Heart right ventricle (tissue), 16 donors: Measurements from ENCODE around the gene AUTS2. TPM values are rescaled to one million over a fixed set of nuclear protein-coding genes. Genes with fewer than 3 reads are reported as not detected.

ENCODE experiments used
- ATAC-seq, 8 donors: fragments of 200-7000 bp; cut with Tn5 transposase; one replicate each; pipeline ENCODE4 v1.9.1; 2020; ENCODE audit warnings: mild to moderate bottlenecking in 8 of 8, moderate library complexity in 8 of 8, moderate number of reproducible peaks in 1 of 8
- DNase-seq, 2 donors: peaks; one replicate each; pipeline ENCODE4 v3.0.0-alpha.2; 2020
- H3K27ac ChIP-seq, 10 donors: fragments of 200-600 bp; sonication (generic) in 2 of 10; one replicate each; pipeline versions ENCODE4 v1.5.0 to v1.8.0; 2020 to 2022; ENCODE audit warnings: mild to moderate bottlenecking in 3 of 10
- H3K27me3 ChIP-seq, 7 donors: fragments of 200-600 bp; one replicate each; pipeline ENCODE4 v1.8.0; 2021 to 2022; ENCODE audit warnings: mild to moderate bottlenecking in 2 of 7
- H3K36me3 ChIP-seq, 9 donors: fragments of 200-600 bp; sonication (generic) in 1 of 9; one replicate each; pipeline versions ENCODE4 v1.5.0 to v1.8.0; 2020 to 2022; ENCODE audit warnings: mild to moderate bottlenecking in 2 of 9
- H3K4me1 ChIP-seq, 9 donors: fragments of 200-600 bp; sonication (generic) in 1 of 9; one replicate each; pipeline versions ENCODE4 v1.5.0 to v1.8.0; 2020 to 2022; ENCODE audit warnings: mild to moderate bottlenecking in 4 of 9
- H3K4me3 ChIP-seq, 10 donors: fragments of 200-600 bp; sonication (generic) in 2 of 10; one replicate each; pipeline versions ENCODE4 v1.5.0 to v1.8.0; 2020 to 2022; ENCODE audit warnings: mild to moderate bottlenecking in 7 of 10, moderate library complexity in 2 of 10
- H3K9me3 ChIP-seq, 11 donors: fragments of 200-600 bp in 10 of 11; sonication (generic) in 2 of 11; one replicate each; pipeline versions ENCODE4 v1.5.0 to v1.8.0; 2013 to 2022; ENCODE audit warnings: mild to moderate bottlenecking in 2 of 11, control low read depth in 1 of 11, moderate library complexity in 1 of 11
- WGBS, 2 donors: extraction: QIAGEN DNeasy Blood & Tissue Kit; methylation state at CpG; one replicate each; pipeline ENCODE4 v1.1.7; 2013; ENCODE audit warnings: inconsistent platforms in 1 of 2; 5-methylcytosine and 5-hydroxymethylcytosine counted together
- intact Hi-C, 10 donors: fragments of 100-400 bp; cut with DNase I; formaldehyde crosslinking; loops; one replicate each; pipeline versions ENCODE4 v1.11.1 to v1.14.2; 2022
- polyA plus RNA-seq, 2 donors: library from polyadenylated mRNA; stranded (reverse); fragments of 200-250 nt; gene quantifications; one replicate each; pipeline ENCODE4 v1.2.3, GENCODE V29; 2013
- total RNA-seq, 10 donors: library from RNA; stranded (reverse); fragmentation: NEBNext Ultra II Directional in 3 of 10; extraction: Animal tissue kit (Norgen Biotek cat#: 25700) in 3 of 10; gene quantifications; one replicate each; pipeline versions ENCODE4 v1.2.1 to v1.2.4, GENCODE V29; 2021 to 2023
- TF ChIP-seq, protein P1 (sequence below), 9 donors: fragments of 200-600 bp; sonication (generic) in 2 of 9; IDR thresholded peaks; one replicate each; pipeline versions ENCODE4 v1.5.0 to v1.8.0; 2021 to 2022; ENCODE audit warnings: antibody characterized with exemption in 9 of 9, mild to moderate bottlenecking in 5 of 9, moderate library complexity in 1 of 9
- donor health status: Arrhythmogenic right ventricular cardiomyopathy.
- donor health status: ischemic (EF 13 %, LVEDD 7.1; RV severe dilation, severe dysfunction).
- donor health status: healthy with polysubstance abuse.
- donor health status: DM: no; HTN: yes; CAD: no.
- donor health status: DM: no; HTN: no; CAD: no.
- donor health status: ischemic (EF 25% LVEDD 6.9; RV normal size, moderate dysfunction).
- donor health status: ischemic (EF 25% LVEDD 5.7; RV mildly dilated, moderate dysfunction).
- donor health status: healthy.
- donor health status: DM: yes; HTN: yes; CAD: no.
- donor health status: Ischemic cardiomyopathy.
- donor health status: ischemic (EF 35%, LVEDD 5.7; RV mildly dilated, moderate dysfunction).
- donor health status: nonischemic (EF 11% LVEDD 7.7; RV severe dilation, severe dysfunction).
- donor health status: DM: yes; HTN: yes; CAD: no.
- donor health status: PGD.
- donor health status: ischemic (EF 29% LVEDD 5.4; RV normal size, mild dysfunction).
- donor health status: nonischemic (EF 23%, LVEDD 6.1; RV moderate dilation, normal function).

Gene AUTS2
- total and polyA plus RNA-seq, 12 donors: 1.6 to 11.2 (median 7.3) TPM

DNA sequence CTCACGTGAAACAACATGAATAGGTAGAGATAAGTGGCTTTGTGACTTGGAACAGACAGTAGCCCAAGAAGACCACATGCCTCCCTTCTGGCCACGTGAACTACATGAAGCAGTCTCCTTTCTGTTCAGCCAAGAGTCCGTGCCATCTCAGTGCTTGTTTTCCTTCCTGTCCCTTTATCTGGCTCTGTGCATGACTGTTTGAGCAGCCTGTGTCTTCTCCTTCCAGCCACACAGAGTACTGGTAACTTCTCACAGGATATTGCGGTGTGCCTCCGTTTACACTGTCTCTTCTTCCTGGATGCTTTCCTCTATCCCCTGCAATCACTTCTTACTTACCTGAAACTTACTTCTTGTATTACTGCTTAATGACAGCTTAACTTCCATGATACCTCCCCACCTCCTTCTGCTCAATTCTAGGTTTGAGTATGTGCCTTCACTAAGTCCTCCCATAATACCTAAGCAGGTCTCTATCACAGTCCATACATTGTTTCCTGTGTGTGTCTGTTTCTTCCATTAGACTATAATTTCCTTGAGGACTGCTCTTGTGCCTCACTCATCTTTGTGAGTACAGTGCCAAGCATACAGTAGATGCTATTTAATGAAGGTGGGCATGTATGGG is 748.7 kb downstream of the AUTS2 start:
- no peaks in the 10 kb centered on the region for H3K27me3 ChIP-seq
- intact Hi-C loops: loop anchor here in 2 of 10 donors (1.0 to 10.0 kb wide), 2 partner anchors 20 to 68 kb away; no protein-coding TSS in a partner anchor
- TF ChIP-seq, protein P1, sequence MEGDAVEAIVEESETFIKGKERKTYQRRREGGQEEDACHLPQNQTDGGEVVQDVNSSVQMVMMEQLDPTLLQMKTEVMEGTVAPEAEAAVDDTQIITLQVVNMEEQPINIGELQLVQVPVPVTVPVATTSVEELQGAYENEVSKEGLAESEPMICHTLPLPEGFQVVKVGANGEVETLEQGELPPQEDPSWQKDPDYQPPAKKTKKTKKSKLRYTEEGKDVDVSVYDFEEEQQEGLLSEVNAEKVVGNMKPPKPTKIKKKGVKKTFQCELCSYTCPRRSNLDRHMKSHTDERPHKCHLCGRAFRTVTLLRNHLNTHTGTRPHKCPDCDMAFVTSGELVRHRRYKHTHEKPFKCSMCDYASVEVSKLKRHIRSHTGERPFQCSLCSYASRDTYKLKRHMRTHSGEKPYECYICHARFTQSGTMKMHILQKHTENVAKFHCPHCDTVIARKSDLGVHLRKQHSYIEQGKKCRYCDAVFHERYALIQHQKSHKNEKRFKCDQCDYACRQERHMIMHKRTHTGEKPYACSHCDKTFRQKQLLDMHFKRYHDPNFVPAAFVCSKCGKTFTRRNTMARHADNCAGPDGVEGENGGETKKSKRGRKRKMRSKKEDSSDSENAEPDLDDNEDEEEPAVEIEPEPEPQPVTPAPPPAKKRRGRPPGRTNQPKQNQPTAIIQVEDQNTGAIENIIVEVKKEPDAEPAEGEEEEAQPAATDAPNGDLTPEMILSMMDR (IDR thresholded peaks at IDR 0.05): no peak
- H3K36me3 ChIP-seq: no peaks in the 10 kb centered on the region
- DNase-seq: no peak
- no peak for ATAC-seq
- H3K4me3 ChIP-seq: no peak overlapping the region
- H3K9me3 ChIP-seq: no peaks in the 10 kb centered on the region
- H3K27ac ChIP-seq: no peak overlapping the region
- 90% methylated on average over 5 of the region's 5 CpGs for WGBS, 2 donors
- H3K4me1 ChIP-seq: peaks cover 0 to 6% (median 0%) of the 10 kb centered on the region in 9 donors

DNA sequence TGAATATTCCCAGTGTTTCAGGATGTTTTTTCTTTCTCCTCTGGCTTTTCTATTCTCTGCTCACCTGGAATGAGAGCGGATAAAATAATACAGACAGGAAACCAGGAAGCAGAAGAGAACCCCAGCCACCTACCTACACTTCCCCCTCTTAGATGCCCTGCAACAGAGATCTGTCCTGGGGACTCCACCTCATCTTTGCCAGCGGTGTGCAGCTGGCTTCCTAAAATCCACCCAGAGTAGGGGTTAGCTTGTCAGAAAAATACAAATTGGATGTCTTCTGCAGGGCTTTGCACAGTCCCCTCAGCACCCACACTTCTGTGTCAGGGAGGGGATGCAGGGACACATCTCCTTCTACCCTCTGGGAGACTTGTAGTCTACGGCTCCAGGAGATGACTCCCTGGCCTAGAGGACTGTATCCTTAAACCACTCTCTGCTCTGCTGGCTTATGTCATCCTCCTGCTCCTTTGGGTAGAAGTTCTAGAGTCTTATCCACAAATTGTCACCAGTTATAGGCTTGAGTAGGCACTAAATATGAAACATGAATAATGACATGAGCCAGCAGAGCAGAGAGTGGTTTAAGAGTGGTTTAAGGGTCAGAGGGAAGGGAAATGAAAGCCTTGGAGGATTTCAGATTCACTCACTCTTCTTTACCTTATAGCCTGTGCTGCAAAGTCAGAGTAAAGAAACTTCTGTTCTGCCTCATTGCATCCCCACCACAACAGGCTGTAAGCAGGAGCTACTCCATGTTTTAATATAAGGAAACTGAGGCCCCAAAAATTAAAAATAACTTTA is 749.4 kb downstream of the AUTS2 start:
- no peak for ATAC-seq
- no peak for DNase-seq
- Histone ChIP-seq H3K36me3 (no peaks in the 10 kb centered on the region), H3K27me3 (no peaks in the 10 kb centered on the region), H3K9me3 (no peaks in the 10 kb centered on the region), H3K4me1 (peaks cover 0 to 6% (median 0%) of the 10 kb centered on the region in 9 donors), H3K4me3 (no peak overlapping the region), H3K27ac (no peak overlapping the region)
- TF ChIP-seq, protein P1 (IDR thresholded peaks at IDR 0.05): no peak
- WGBS, 2 donors: 93 to 95% methylated on average over 3 of the region's 3 CpGs
- intact Hi-C loops: loop anchor here in 1 of 10 donors (10.0 kb wide), 1 partner anchor 67 kb away; no protein-coding TSS in a partner anchor

GRCh38 chr7:70349031-70349430 is 750.8 kb downstream of the AUTS2 start:
- no peak overlapping the region for H3K27ac ChIP-seq
- intact Hi-C loops: loop anchor here in 1 of 10 donors (10.0 kb wide), 1 partner anchor 66 kb away; no protein-coding TSS in a partner anchor
- 94% methylated on average over 2 of the region's 2 CpGs for WGBS, 2 donors
- ATAC-seq (no peak), DNase-seq (no peak)
- peaks cover 0 to 6% (median 0%) of the 10 kb centered on the region in 9 donors for H3K4me1 ChIP-seq
- H3K36me3 ChIP-seq: no peaks in the 10 kb centered on the region
- no peaks in the 10 kb centered on the region for H3K27me3 ChIP-seq
- TF ChIP-seq, protein P1 (IDR thresholded peaks at IDR 0.05): no peak
- no peaks in the 10 kb centered on the region for H3K9me3 ChIP-seq
- H3K4me3 ChIP-seq: no peak overlapping the region

DNA sequence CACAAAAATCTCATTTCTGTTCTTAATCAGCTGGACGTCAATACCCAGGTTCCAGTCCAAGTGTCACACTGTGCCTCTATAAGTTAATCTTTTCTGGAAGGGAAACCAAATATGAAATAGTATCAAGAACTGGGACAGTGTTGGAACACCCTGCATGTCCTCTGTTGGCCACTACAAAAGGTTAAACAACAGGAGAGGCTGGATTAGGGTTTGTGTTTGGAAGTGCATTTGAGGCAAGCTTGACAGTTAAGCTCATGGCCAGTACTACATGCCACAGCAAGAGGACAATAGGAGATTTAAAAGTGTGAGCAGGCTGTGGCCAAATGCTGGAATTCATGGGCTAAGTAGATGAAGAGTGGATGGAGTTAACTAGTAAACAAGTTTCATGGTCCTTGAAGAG is 751.5 kb downstream of the AUTS2 start:
- no peaks in the 10 kb centered on the region for H3K27me3 ChIP-seq
- intact Hi-C loops: loop anchor here in 1 of 10 donors (10.0 kb wide), 2 partner anchors 65 to 345 kb away; no protein-coding TSS in a partner anchor
- H3K4me3 ChIP-seq: no peak overlapping the region
- peaks cover 0 to 6% (median 0%) of the 10 kb centered on the region in 9 donors for H3K4me1 ChIP-seq
- H3K9me3 ChIP-seq: no peaks in the 10 kb centered on the region
- H3K36me3 ChIP-seq: no peaks in the 10 kb centered on the region
- H3K27ac ChIP-seq: no peak overlapping the region
- ATAC-seq (peak in 3 of 8 donors; percentile 44 to 91 (median 52)), DNase-seq (no peak)
- TF ChIP-seq, protein P1 (IDR thresholded peaks at IDR 0.05): no peak
- 59 to 70% methylated on average over 1 of the region's 1 CpG for WGBS, 2 donors
